HG02943 (cell line): Measurements from ENCODE around the gene KCNC1.

ENCODE experiments used
- ATAC-seq: cut with Tn5 transposase; IDR thresholded peaks from one replicate; pipeline ENCODE4 v1.9.1; 2021; ENCODE audit warnings: mild to moderate bottlenecking, low read depth, moderate library complexity; ENCODE audit not compliant: unreplicated experiment

Gene KCNC1

DNA sequence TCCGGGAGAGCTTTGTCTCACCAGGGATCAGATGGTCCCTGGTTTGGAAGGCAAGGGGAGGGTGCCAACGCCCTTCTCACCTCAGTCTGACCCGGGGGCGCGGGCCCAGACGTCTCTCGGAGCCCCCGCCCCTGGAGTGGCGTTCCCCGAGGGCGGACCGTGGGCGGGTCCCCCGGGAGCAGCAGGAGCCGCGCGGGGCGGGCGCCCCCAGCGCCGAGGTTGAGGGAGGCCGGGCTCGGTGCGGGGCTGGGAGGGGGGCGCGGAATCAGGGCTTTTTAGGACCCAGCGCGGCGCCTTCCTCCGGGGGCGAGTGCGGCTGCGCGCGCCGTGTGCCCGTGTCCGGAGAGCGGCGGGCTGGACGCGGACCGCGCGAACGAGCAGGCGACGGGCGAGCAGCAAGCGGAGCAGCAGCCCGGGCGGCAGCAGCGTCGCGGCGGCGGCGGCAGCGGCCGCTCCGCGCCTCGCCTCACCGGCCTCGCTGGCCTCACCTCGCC, at the start of gene KCNC1:
Gene KCNC1 (plus strand): TSS at position 364 of the 494 bp plus-strand sequence. CDS start 1,222 bp downstream, outside the sequence.
- ATAC-seq: no peak

DNA sequence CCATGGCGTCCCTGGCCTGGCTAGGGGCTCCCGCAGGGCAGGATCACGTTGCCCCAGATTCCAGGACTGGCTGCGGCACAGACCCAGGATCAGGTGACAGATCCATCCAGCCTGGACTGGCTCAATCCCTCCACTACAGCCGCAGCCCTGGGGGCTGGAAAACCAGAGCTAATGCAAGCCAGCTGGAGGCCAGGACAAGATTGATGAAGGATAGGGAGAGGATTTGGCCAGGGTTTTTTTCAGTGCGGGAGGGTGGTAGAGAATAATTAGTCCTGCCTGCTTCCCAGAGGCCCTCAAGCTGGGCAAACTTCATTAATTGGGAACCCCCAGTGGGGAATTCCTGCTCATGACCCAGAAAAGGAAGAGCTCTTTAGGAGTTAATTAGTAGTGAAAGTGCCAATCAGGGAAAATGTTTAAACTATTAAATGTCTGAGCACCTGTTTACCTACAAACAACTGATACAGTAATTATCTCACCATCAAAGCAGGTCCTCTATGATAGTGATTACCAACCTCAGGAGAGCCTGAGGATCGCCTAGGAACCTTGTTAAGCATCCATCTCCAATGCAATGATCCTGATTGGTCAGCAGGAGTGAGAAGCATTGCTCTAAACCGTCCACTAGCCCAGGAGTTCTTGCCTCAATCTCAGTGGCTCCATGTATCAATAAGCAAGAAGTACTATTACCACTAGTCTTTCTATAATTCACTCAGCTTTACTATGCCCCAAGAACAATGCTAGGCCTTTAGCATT, 48.2 kb upstream of the KCNC1 start:
- ATAC-seq: no peak

DNA sequence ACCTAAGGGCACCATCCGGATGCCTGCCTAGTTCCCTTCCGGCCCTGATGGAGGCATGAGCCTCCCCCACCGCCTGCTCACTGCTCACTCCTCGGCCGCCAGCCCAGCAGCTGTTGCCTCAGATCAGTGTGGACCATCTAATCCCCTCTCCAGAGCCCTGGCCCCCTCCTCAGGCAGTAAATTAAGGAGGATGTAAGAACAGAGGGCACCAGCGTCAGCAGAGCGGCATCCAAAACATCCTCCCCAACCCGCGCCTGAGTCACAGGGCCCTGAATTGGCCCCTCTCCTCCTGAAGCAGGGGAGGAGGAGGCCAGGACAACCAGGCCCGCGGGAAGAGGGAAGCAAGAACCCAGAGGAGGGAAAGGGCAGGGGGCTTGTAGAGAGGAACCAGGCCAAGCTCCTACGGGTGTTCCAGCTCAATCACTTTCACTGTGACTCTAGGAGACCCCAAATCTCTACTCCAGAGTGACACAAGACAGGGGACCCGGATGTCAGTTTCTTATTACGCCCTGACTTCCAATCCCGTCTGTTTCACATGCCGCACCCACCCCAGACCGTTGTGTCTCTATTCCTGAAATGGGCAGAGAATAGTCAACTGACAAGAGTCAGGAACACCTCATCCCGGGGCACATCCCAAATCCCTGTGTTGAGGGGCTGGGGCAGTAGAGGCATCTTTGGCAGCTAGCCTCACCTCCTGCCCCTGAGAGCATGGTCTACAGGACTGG, 46.5 kb upstream of the KCNC1 start:
- no peak for ATAC-seq

DNA sequence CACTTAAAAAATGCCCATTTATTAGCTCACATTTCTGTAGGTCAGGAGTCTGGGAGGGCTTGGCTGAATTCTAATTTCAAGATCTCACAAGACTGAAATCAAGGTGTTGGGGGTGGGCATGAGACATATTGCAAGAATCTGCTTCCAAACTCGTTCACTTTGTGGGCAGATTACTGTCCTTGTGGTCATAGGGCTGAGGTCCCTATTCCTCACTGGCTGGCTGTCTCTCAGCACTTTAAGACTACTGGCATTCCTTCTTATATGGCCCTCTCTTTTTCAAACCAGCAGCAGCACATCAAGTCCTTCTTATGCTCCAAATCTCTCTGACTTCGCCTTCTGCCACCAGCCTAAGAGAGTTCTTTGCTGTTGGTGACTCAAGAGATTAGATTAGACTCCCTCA, 43.0 kb upstream of the KCNC1 start:
- no peak for ATAC-seq

DNA sequence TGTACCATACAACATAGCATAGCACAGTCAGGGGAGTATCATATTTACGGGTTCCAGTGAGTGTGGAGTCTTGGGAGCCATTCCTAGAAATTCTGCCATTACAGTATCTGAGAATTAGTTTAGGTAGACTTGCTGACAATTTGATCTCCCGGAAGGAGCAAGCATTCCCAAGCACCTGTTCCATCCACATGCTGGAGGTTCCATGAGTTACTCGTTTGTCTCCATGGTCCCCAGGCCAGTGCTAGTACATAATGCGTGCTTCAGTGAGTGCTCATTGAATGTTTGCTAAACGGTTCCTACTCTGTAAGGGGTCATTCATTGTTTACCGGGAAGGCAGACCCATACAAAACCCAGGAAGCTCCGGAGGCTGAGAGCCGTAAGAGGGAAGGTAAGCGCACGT, 42.6 kb upstream of the KCNC1 start:
- no peak for ATAC-seq

DNA sequence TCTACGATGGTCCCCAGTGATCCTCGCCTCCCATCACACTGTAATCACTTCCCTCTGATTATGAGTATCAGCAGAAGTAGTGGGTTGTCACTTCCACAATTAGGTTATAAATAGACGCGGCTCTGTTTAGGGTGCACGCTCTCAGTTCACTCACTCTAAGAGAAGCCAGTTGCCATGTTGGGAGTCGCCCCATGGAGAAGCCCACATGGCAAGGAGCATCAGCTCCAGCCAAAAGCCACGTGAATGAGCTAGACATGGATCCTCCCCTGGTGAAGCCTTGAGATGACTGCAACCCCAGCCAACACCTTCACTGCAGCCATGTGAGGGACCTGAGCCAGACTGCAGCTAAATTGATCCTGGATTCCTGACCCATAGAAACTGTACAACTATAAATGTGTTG, 41.6 kb upstream of the KCNC1 start:
- no peak for ATAC-seq

DNA sequence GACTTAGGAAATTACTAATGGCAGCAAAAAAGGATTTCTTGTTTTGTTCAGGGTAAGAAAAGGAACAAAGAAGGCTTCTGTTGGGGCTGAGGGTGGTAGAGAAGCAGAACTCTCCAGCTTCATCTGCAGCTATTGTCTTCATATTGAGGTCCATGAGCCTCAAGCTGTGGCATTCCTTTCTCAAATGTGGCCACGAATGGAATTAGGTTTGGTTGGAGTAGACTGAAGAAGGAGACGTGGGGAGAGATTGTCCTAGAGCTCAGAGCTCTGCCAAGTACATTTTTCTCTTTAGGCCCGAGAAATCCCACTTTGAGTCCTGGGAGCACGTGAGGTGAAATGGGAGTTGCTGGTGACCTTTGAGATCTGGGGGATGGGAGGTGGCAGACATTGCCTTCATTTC, 41.0 kb upstream of the KCNC1 start:
- no peak for ATAC-seq

DNA sequence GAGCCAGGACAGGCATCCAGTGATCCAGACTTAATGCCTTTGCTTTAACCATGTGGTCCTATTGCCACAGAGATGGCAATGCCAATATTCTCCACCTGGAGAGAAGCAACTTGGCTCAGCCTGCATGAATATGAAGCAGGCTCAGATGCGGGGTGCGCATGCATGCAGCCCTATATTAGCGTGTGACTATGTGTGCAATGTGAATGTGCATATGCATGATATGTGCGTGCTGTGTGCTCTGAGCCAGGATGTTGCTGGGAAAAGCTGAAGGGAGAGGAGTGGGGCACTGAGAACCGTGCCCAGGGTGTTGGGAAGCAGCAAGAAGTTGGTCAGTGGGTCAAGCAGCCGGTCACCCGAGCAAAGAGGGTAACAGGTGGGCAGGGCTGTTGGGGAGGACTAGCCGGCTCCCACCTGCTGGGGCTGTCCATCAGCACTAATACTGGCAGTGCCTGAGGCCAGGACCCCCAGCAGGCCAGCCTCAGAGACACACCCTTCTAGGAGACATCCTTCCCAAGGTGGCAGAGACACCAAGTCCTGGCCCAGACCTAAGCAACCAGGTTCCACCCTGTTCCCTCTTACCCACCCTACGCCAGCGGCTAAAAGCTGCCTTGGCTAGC, 40.0 kb upstream of the KCNC1 start:
- ATAC-seq: no peak

DNA sequence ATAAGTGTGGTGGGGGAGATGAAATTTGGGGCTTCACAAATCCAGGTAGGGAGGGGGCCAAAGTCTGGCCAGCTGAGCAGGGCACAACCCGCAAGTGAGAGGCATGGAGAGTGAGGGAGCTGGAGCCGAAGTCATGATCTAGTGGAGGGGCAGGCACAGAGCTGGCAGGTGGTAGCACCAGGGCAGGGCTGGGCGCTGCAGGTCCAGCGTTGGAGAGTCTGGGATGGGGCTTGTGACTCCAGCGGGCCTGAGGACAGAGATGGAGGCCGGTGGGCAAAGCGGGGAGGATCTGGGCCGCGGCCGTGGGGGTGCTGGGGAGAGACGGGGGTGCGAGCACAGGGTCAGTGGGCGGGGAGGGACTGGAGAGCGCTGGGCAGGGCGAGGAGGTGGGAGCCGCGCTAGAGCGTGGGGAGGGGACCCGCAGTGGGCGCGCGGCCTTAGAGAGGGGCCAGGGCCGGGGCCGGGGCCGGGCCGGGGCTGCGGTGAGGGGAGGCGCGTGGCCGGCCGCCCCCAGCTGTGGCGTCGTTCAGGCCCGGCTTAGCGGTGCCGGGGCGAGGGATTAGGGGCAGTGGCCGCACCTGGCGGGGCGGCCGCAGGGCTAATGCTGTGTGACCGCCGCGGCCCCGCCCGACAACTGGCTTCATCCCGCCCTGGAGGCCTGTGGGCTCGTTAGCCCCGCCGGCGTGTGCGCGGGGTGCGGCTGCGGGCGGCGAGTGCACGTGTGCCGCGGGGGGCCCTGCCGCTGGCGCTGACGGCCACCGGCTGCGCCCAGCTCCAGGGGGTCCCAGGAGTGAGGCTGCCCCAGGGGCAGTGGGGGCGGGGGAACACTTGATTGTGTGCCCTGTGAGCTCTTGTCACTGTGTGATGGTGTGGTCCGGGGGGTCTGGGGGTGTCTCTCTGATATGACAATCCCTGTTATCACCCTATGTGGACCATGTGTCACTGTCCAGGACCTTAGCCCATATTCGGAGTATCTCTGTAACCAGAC, 38.8 kb upstream of the KCNC1 start:
- ATAC-seq: no peak

DNA sequence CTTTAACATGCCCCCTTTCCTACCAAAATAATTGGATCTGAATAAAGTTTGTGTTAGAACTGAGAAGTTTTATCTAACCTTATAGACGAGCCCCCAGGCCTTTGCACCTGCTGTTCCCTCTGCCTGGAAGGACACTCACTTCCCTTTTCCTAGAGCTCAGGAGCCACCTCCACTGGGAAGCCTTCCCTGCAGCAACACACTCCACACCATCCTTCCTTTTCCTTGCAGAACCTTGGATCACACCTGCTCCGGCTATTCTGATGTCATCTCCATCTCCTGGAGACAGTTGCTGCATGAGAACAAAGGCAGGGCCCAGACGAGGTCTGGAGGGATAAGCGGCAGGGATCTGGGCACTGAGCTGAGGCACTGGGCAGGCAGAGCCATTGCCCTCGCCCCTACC, 37.8 kb upstream of the KCNC1 start:
- ATAC-seq: no peak

DNA sequence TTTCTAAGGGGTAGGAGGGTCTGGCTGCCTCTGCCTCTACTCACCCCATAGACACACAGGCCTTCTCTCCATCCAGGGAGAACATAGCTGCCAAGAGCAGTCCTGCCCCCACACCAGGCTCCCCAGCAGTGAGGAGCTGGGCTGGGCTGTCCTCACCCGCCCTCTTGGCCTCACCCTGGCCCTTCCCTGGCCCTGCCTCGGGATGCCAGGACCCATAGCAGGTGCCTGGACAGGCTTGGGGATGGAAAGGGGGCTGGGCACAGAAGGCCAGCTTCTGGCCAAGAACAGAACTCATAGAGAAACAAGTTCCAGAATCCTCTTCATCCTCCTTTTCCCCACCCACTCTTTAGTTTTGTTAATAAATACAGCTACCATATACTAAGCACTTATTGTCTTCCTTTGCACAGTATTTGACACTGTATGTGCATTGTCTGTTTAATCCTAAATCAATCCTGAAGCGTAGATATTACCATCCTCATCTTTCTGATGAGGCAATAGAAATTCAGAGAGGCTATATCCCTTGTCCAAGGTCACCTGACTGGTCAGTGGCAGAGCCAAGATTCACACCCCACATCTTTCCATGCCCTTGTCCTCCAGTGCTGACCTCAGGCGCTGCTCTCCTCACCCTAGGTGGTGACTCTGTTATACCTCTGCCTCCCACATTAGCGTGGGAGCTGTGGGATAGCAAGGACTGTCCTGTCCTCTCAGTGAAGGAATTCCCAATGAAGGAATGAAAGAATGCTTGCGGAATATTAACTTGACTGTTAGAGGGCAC, 37.2 kb upstream of the KCNC1 start:
- ATAC-seq: no peak

DNA sequence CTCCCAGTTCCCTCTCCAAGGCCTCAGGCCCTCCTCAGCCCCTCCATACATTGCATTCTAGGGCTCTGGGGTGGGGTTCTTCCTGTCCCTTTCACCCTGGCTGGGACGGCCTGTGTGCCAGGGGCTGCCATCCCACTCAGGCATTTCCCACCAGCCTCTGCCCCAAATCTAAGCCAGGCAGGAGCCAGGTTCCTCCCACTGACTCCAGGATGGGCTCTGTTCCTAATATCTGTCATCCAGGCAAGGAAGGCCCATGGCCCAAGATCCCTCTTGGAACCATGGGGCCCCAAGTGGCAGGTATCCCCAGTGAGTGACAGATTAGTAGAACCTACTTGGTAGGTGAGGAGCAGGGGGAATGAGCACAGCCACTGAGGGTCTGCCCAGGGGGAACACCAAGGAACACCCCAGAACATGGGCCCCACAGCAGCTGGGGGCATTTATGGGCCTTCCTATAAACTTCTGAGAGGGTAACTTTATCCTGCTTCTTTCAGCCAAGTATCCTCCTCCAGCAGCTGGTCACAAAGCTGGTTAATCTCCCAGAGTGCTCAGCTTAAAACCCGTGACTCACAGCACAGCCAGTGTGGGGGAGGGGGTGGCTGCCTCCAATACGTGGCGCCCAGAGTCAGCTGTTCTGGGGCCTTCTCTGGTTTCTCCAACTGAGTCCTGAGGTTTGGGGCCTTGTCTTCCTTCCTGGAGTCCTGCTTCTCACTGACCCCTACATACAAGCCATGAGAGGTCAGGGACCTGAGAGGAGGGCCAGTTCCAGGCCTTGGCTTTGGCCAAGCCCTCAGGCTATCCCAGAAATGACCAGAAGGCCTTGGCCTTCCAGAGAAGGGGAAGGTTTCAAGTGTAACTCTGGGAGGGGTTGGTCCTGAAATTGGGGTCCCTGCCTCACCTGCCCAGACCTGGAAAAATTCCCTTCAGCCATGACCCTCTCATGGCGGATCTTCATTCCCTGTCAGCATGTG, 35.1 kb upstream of the KCNC1 start:
- no peak for ATAC-seq

DNA sequence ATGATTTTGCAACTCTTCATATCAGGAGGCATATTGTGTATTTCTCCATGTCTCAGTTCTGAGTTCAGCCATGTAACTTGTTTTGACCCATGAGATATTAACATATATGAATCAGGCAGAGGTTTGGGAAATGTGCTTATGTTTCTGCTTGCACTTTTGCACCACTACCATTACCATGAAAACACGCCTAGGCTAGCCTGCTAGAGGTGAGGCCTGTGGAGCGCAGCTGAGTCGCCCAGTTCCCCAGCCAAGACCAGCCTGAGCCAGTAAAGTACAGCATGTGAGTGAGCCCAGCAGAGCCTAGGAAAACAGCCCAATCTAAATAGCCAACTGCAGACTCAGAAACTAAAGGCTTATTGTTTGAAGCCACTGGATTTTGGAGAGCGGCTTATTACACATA, 33.6 kb upstream of the KCNC1 start:
- no peak for ATAC-seq

DNA sequence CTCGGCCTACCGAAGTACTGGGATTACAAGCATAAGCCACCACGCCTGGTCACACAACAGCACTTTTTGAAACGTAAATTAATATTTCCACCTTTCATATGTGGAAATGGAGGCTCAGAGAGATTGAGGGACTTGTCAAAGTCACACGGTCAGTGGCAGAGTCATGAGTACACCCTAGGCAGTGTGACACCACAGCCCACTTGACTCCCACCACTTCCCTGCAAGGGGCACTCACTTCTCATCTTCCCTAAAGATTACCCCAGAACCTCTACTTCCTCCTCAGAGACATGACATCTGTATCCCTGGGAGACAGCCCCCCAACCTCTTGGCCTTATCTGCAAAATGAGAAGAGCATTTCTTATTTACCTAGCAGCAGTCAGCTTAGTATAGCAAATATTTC, 31.7 kb upstream of the KCNC1 start:
- ATAC-seq: no peak

DNA sequence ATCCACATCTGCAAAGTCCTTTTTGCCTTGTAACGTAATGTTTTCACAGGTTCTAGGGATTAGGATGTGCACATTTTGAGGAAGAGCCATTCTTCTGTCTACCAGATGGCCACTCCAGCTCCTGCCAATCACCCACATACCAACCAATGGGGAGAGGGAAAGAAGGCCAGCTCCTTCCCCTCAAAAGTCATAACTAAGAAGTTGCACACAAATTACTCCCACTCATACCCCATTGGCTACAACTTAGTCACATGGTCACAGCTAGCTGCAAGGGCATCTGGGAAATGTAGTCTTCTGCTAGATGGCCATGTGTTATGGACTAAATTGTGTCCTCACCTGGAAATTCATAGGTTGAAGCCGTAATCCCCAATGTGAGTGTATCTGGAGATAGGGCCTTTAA, 30.6 kb upstream of the KCNC1 start:
- no peak for ATAC-seq

DNA sequence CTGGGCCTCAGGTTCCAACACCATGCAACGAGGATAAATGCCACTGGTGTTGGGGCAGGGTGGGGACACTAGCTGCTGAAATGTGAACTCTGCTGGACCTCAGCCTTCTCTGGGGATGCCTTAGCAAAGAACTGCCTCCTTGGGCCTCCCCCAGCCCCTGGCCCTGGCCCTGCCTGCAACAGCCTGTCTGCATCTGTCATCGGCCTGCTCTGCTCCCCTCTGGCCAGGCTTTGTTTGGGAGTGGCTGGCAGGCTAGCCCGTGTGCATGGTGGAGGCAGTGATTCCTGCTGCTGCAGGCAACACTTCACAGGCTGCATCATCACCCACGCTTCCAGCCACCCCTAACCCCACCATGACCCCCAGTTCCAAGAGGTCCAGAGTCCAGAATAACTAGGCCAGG, 26.8 kb upstream of the KCNC1 start:
- ATAC-seq: no peak

DNA sequence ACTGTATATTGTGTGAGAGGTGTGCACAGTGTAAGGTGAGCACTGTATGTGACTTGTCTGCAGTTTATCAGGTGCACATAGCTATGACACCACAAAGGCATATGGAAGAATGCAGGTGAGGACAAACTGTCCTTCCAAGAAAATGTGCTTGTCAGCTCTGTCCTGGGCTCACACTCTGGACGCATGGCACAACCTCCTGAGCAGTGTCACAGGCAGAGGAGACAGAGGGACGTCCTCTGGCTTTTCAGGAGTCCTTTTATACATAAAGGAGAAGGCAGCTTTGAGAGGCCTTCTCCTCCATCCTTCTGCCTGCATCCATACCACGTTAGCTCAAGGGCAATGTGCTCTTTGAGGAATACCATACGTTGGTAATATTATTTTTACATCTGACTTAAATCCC, 22.7 kb upstream of the KCNC1 start:
- ATAC-seq: no peak

DNA sequence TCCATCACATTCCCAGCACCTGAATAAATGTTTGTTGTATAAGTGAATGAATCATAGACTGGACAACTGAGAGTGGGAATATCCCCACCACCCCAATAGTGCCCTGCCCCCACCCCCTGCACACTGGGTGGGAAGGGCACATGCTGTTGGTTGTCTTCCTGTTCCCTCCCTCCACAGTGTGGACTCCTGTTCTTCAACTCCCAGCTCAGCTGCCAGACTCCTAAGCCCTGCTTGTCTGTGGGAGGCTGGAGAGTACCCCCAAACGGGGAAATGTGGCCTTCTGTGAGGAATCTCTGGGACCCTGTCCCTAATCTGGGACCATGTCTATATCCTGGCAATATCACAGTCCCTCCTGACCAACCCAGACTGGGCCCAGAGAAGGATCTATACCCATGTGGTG, 20.7 kb upstream of the KCNC1 start:
- ATAC-seq: no peak
